CD4-positive, alpha-beta T cell treated with Interferon alpha-2 for 1 hour (primary cell): ENCODE results near the gene UNC13B.
"Not testable (repeated sequence)": the region's sequence is repeated elsewhere in the genome, so short reads cannot be mapped to it uniquely, and the experiment has no call there.

Experiments
- DNase-seq, 2 donors: peaks; one replicate each; pipeline ENCODE4 v3.0.0-alpha.2; 2020 to 2022

The UNC13B gene

DNA sequence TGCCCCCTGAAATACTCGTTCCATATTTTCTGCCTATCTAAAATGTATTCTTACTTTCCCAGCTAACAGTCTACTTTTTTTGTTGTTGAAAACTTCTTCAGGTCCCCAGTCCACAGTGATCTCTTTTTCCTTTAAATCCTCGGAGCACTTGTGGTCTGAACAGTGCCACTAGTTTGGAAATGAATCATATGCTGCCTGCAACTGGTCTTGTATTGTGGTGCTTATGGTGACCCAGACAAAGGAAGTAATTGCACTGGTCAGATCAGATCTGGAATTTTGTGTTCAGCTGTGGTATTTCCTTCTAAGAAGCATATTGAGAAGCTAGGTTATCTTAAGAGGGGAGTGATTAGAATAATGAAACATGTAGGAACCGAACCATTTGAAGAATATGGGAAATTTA is 2.9 kb downstream of the UNC13B start:
- no peak for DNase-seq

GRCh38 chr9:35167429-35167828 is 5.6 kb downstream of the UNC13B start:
- not testable (repeated sequence) for DNase-seq

- DNase-seq, result no peak
Observed at GRCh38 chr9:35168963-35169362, 7.2 kb downstream of the UNC13B start.

GRCh38 chr9:35172878-35173277 is 11.1 kb downstream of the UNC13B start:
- no peak for DNase-seq

GRCh38 chr9:35177520-35177919 is 15.7 kb downstream of the UNC13B start:
- no peak for DNase-seq

- DNase-seq, result no peak
Observed at GRCh38 chr9:35179347-35180280, 17.8 kb downstream of the UNC13B start.

- no peak for DNase-seq
Observed at GRCh38 chr9:35180801-35181200, 19.0 kb downstream of the UNC13B start.

GRCh38 chr9:35182401-35182800 is 20.6 kb downstream of the UNC13B start:
- not testable (repeated sequence) for DNase-seq

- not testable (repeated sequence) for DNase-seq
Observed at GRCh38 chr9:35182996-35183754, 21.4 kb downstream of the UNC13B start.

DNA sequence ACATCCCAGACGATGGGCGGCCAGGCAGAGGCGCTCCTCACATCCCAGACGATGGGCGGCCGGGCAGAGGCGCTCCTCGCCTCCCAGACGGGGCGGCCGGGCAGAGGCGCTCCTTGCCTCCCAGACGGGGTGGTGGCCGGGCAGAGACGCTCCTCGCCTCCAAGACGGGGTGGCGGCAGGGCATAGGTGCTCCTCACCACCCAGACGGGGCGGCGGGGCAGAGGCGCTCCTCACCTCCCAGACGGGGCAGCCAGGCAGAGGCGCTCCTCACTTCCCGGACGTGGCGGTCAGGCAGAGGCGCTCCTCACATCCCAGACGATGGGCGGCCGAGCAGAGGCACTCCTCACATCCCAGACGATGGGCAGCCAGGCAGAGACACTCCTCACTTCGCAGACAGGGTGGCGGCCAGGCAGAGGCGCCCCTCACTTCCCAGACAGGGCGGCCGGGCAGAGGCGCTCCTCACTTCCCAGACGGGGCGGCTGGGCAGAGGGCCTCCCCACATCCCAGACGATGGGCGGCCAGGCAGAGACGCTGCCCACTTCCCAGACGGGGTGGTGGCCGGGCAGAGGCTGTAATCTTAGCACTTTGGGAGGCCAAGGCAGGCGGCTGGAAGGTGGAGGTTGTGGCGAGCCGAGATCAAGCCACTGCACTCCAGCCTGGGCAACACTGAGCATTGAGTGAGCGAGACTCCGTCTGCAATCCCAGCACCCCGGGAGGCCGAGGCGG is 22.1 kb downstream of the UNC13B start:
- not testable (repeated sequence) for DNase-seq

DNA sequence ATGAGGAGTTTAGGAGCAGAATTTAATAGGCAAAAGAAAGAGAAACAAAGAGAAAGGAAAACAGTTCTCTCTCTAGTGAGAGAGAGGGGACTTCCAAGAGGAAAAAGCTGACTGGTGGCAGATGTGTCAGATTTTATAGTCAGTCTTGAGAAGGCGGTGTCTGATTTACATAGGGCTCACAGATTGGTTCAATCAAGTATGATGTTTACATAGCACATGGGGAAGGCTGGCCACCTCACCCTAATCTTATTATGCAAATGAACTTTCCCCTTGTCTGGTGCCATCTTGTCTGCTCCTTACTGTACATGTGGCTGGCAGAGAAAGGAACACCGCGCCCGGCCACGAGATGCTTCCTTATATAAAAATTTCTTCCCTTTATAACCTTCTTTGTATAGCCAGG is 24.7 kb downstream of the UNC13B start:
- no peak for DNase-seq

- no peak for DNase-seq
Observed at GRCh38 chr9:35190203-35190602, 28.4 kb downstream of the UNC13B start.

- no peak for DNase-seq
Observed at GRCh38 chr9:35191105-35191504, 29.3 kb downstream of the UNC13B start.

GRCh38 chr9:35193762-35194161 is 32.0 kb downstream of the UNC13B start:
- DNase-seq, result no peak

GRCh38 chr9:35195683-35196082 is 33.9 kb downstream of the UNC13B start:
- DNase-seq, result no peak

- no peak for DNase-seq
Observed at GRCh38 chr9:35198191-35198590, 36.4 kb downstream of the UNC13B start.

DNA sequence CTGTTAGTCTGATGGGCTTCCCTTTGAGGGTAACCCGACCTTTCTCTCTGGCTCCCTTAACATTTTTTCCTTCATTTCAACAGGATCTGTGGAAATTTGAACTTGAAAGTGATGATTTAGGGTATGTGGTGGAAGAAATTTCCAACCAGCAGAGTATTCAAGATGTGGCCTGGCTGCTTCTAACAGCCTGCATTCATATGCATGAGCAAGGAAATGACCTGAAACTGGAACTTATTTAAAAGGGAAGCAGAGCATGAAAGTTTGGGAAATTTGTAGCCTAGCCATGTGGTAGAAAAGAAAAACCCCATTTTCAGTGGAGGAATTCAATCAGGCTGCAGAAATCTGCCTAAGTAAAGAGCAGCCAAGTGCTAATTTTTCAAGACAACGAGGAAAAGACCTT is 41.7 kb downstream of the UNC13B start:
- no peak for DNase-seq

- no peak for DNase-seq
Observed at GRCh38 chr9:35205340-35205739, 43.5 kb downstream of the UNC13B start.

DNA sequence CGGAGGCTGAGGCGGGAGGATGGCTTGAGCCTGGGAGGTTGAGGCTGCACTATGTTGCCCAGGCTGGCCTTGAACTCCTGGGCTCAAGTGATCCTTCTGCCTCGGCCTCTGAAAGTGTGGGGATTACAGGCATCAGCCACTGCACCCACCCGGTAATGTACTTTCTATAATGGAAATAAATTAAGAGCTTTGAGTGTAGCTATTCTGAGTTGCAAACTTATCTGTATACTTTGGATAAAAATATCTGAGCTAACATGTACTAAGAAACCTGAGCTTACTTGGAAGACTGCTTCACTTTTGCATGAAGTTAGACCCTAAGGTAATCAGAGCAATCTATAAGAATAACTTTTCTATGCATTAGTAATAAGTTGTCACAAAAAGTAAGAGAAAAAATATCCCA is 50.0 kb downstream of the UNC13B start:
- no peak for DNase-seq

DNA sequence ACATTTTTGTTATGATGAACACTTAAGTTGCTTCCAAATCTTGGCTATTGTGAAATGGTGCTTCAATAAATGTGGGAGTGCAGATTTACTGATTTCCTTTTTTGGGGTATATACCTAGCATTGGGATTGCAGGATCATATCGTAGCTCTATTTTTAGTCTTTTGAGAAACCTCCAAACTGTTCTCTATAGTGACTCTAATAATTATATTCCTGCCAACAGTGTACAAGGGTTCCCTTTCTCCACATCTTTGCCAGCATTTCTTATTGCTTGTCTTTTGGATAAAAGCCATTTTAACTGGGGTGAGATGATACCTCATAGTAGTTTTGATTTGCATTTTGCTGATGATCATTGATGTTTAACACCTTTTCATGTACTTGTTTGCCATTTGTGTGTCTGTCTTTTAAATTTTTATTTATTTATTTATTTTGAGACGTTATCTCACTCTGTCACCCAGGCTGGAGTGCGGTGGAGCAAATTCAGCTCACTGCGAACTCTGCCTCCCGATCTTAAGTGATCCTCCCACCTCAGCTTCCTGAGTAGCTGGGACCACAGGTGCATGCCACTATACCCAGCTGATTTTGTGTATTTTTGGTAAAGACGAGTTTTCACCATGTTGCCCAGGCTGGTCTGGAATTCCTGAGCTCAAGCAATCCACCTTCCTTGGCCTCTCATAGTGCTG is 59.0 kb downstream of the UNC13B start:
- DNase-seq, result no peak

DNA sequence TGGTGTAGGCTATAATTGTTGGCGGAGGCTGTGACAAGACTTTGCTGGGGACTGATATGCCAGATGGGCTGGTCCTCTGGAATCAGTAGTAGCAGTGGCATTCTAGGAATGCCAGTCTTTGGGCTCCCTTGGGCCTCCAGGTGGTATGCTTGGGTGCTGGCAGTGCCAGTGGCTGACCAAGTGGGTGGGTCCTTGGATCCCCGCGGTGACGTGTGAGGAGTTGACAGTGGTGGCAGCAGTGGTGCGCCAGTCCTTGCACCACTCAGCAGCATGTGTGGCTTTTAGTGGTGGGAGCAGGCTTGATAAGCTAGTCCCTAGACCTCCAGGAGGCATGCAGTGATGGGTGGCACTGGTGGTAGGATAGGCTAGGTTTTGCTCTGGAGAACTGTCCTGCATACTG is 63.9 kb downstream of the UNC13B start:
- no peak for DNase-seq

DNA sequence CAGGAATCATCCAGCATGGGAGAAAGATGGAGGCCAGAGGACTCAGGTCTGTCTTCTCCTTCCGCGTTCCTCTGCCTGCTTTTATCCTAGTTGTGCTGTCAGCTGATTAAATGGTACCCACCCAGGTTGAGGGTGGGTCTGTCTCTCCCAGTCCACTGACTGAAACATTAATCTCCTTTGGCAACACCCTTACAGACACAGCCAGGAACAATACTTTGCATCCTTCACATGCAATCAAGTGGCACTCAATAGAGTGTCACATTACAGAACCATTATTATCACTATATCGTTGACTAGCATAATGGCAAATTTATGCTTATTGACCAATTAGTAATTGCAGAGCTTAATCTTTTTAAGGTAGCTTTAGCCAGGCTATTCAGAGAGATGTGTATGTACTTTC is 64.8 kb downstream of the UNC13B start:
- DNase-seq, result no peak

DNA sequence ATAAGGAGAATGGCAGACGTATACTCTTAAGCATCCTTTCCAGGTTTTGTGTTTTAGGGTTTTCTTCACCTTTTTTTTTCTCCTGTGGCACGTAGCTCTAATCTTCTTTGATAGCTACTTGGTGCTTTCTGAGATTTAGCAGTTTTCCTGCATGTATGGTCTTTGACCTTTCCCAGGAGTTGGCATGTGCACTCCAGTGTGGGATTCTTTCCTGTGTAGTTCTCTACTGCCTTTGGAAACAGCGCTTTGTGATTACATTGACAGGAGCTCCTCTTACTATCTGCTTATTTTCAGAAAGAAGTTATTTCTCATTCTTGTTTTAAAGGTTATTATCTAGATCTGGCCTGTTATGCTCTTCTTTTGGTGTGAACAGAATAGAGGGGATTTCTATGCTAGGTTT is 65.5 kb downstream of the UNC13B start:
- DNase-seq, result no peak
